Left lung (tissue), 10 donors: ENCODE results near the gene PMF1. TPM values are rescaled to one million over a fixed set of nuclear protein-coding genes. Genes with fewer than 3 reads are reported as not detected.

ENCODE experiments used
- ATAC-seq: fragments of 200-7000 bp; cut with Tn5 transposase; one replicate; pipeline ENCODE4 v1.9.1; 2020; ENCODE audit warnings: moderate library complexity
- DNase-seq, 4 donors: peaks; one replicate each; pipeline ENCODE4 v3.0.0-alpha.2; 2013 to 2020
- H3K27ac ChIP-seq, 2 donors: fragments of 200-600 bp; sonication (generic) in 1 of 2; one replicate each; pipeline versions ENCODE4 v1.5.0 to v1.8.0; 2020 to 2021
- H3K27me3 ChIP-seq, 2 donors: fragments of 200-600 bp; sonication (generic) in 1 of 2; one replicate each; pipeline versions ENCODE4 v1.5.0 to v1.8.0; 2020 to 2021
- H3K36me3 ChIP-seq, 2 donors: fragments of 200-600 bp; sonication (generic) in 1 of 2; one replicate each; pipeline versions ENCODE4 v1.5.0 to v1.8.0; 2020 to 2021
- H3K4me1 ChIP-seq, 2 donors: fragments of 200-600 bp; one replicate each; pipeline ENCODE4 v1.8.0; 2021
- H3K4me3 ChIP-seq, 2 donors: fragments of 200-600 bp; sonication (generic) in 1 of 2; one replicate each; pipeline versions ENCODE4 v1.5.0 to v1.8.0; 2020 to 2021; ENCODE audit warnings: mild to moderate bottlenecking in 1 of 2
- H3K9me3 ChIP-seq, 2 donors: fragments of 200-600 bp; sonication (generic) in 1 of 2; one replicate each; pipeline versions ENCODE4 v1.5.0 to v1.8.0; 2020 to 2021
- CTCF ChIP-seq, 2 donors: fragments of 200-600 bp; sonication (generic) in 1 of 2; IDR thresholded peaks; one replicate each; pipeline versions ENCODE4 v1.5.0 to v1.8.0; 2021; ENCODE audit warnings: antibody characterized with exemption in 2 of 2
- intact Hi-C, 2 donors: fragments of 100-400 bp; cut with DNase I; formaldehyde crosslinking; loops; one replicate each; pipeline versions ENCODE4 v1.11.2 to v1.14.2; 2022
- polyA plus RNA-seq, 6 donors: library from polyadenylated mRNA; unstranded; fragments of 120-200 nt; gene quantifications; one replicate each; pipeline ENCODE4 v1.2.1, GENCODE V29; 2013; ENCODE audit not compliant: insufficient read length in 6 of 6
- total RNA-seq, 2 donors: library from RNA; stranded (reverse); fragmentation: NEBNext Ultra II Directional; extraction: Animal tissue kit (Norgen Biotek cat#: 25700); gene quantifications; one replicate each; pipeline ENCODE4 v1.2.1, GENCODE V29; 2021
- donor health status: DM: no; HTN: yes; CAD: no.
- donor health status: DM: no; HTN: no; CAD: no.

PMF1 gene
- total and polyA plus RNA-seq, 8 donors = 40.1 to 91.5 (median 78.0) TPM

- Histone ChIP-seq H3K27ac (no peak overlapping the region), H3K9me3 (no peaks in the 10 kb centered on the region), H3K27me3 (no peaks in the 10 kb centered on the region), H3K4me3 (no peak overlapping the region), H3K4me1 (no peaks in the 10 kb centered on the region), H3K36me3 (peaks cover 4 to 100% of the 10 kb centered on the region in 2 donors)
- DNase-seq (no peak), ATAC-seq (no peak)
- intact Hi-C loops = no loop called here
- no peak for TF ChIP-seq CTCF (IDR thresholded peaks at IDR 0.05)
Observed at GRCh38 chr1:156257711-156258110, 44.9 kb downstream of the PMF1 start.

GRCh38 chr1:156258859-156259258 lies 46.1 kb downstream of the PMF1 start:
- no peak for ATAC-seq
- no peaks in the 10 kb centered on the region for H3K4me1 ChIP-seq
- intact Hi-C loops = no loop called here
- no peak overlapping the region for H3K27ac ChIP-seq
- TF ChIP-seq CTCF (IDR thresholded peaks at IDR 0.05) = no peak
- H3K4me3 ChIP-seq = no peak overlapping the region
- H3K9me3 ChIP-seq = no peaks in the 10 kb centered on the region
- peaks cover 4 to 100% of the 10 kb centered on the region in 2 donors for H3K36me3 ChIP-seq
- no peaks in the 10 kb centered on the region for H3K27me3 ChIP-seq
- DNase-seq = no peak

DNA sequence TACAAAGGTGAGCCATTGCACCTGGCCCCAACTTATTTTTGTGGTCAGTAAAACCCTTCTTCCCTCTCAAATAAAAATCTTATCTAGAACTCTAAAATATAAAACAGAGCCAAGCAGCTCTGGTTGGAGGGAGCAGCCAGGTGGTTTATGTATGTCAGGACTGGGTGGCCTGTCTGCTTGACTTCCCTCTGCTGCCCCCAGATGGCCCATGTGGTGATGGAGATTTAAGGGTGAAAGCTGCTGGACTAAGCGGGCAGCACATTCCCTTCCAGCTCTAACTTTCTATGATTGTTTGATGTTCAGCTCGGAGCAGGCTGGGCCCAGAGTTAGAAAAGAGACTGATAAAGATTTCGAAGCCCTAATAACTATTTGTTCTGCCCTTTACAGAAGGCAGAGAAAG lies 47.0 kb downstream of the PMF1 start:
- no peak for TF ChIP-seq CTCF (IDR thresholded peaks at IDR 0.05)
- Histone ChIP-seq H3K36me3 (peaks cover 4 to 99% of the 10 kb centered on the region in 2 donors), H3K27ac (no peak overlapping the region), H3K27me3 (no peaks in the 10 kb centered on the region), H3K9me3 (no peaks in the 10 kb centered on the region), H3K4me1 (no peaks in the 10 kb centered on the region), H3K4me3 (no peak overlapping the region)
- DNase-seq (no peak), ATAC-seq (no peak)
- intact Hi-C loops = no loop called here

DNA sequence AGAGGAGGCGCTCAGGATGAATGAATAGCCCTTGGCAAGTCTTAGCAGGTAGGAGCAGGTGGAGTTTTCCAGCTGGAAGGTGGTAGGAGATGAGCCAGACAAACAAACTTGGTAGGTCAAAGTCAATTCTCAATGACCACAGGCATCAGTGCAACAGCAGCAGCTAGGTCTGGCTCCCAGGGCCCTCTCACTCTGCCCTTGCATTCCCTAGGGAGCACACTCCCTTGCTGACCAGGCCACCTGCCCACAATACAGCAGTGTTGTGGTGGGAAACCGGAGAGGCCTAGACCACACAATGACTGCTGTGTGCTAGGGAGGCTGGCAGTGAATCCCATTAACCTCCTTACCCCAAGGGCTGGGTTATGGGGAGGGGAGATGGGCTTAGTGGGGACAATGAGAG lies 48.1 kb downstream of the PMF1 start:
- intact Hi-C loops = no loop called here
- no peak for TF ChIP-seq CTCF (IDR thresholded peaks at IDR 0.05)
- no peak for ATAC-seq
- DNase-seq = no peak
- Histone ChIP-seq H3K4me1 (no peaks in the 10 kb centered on the region), H3K9me3 (no peaks in the 10 kb centered on the region), H3K27ac (no peak overlapping the region), H3K4me3 (no peak overlapping the region), H3K27me3 (no peaks in the 10 kb centered on the region), H3K36me3 (peaks cover 4 to 99% of the 10 kb centered on the region in 2 donors)

DNA sequence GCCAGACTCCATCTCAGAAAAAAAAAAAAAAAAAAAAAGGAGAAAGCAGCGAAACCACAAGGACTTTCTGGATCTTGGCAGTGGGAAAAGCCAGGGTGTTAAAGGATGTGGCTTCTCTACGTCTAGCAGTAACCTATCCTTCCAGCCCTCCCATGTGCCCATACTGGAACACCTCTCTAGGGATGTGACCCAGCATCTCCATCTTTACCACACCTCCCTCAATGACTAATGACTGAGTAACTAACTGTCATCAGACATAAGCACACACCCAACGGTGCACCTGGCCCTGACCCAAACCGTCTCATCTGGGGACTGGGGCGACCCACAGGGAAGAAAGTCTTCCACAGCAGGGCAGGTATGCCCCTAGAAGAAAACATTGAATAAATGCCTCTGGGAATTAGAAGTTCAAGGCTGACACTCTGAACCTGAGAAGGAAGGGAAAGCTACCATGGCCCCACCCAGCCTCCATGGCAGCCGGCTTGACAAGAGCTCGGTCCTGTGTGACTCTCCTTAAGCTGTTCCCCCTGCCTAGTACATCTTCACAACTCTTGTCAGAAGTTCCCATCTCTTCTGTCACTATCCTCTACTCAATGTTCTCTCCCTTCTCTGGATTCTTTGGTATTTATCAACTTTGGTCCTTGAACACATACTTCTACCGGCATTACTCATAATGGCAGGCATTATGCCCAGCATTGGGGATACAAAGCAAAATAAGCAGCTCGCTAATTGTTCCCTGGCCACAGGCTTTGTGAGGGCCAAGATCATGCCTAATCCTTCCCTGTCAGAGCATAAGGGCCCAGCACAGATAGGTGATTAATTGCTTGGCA lies 49.9 kb downstream of the PMF1 start:
- DNase-seq (no peak), ATAC-seq (peak; percentile 43)
- Histone ChIP-seq H3K27ac (no peak overlapping the region), H3K9me3 (no peaks in the 10 kb centered on the region), H3K4me1 (no peaks in the 10 kb centered on the region), H3K27me3 (no peaks in the 10 kb centered on the region), H3K36me3 (peaks cover 4 to 99% of the 10 kb centered on the region in 2 donors), H3K4me3 (no peak overlapping the region)
- TF ChIP-seq CTCF (IDR thresholded peaks at IDR 0.05) = no peak
- intact Hi-C loops = no loop called here
